Parathyroid adenoma (tissue), 2 donors: ENCODE measurements around the gene IPO7.

ENCODE experiments used
- H2AFZ ChIP-seq: fragments of 300-600 bp; sonication (generic); one replicate; pipeline ENCODE4 v1.7.0; 2017; ENCODE audit warnings: antibody characterized with exemption, mild to moderate bottlenecking
- H3K27ac ChIP-seq: fragments of 300-600 bp; sonication (generic); one replicate; pipeline ENCODE4 v1.7.0; 2017
- H3K27me3 ChIP-seq: fragments of 300-600 bp; sonication (generic); one replicate; pipeline ENCODE4 v1.7.0; 2017; ENCODE audit warnings: low read length; ENCODE audit not compliant: control insufficient read depth, insufficient read depth
- H3K36me3 ChIP-seq: fragments of 300-600 bp; sonication (generic); one replicate; pipeline ENCODE4 v1.7.0; 2017; ENCODE audit warnings: low read length; ENCODE audit not compliant: control insufficient read depth, insufficient read depth
- H3K4me1 ChIP-seq: fragments of 300-600 bp; sonication (generic); one replicate; pipeline ENCODE4 v1.7.0; 2017; ENCODE audit warnings: control low read depth
- H3K4me2 ChIP-seq: fragments of 300-600 bp; sonication (generic); one replicate; pipeline ENCODE4 v1.7.0; 2017; ENCODE audit warnings: low read length
- H3K4me3 ChIP-seq: fragments of 300-600 bp; sonication (generic); one replicate; pipeline ENCODE4 v1.7.0; 2017; ENCODE audit warnings: low read depth, low read length
- H3K79me2 ChIP-seq: fragments of 300-600 bp; sonication (generic); one replicate; pipeline ENCODE4 v1.7.0; 2017; ENCODE audit warnings: control low read depth
- H3K9ac ChIP-seq: fragments of 300-600 bp; sonication (generic); one replicate; pipeline ENCODE4 v1.7.0; 2017; ENCODE audit warnings: mild to moderate bottlenecking
- H3K9me3 ChIP-seq: fragments of 300-600 bp; sonication (generic); one replicate; pipeline ENCODE4 v1.7.0; 2017; ENCODE audit warnings: low read length; ENCODE audit not compliant: control insufficient read depth
- TF ChIP-seq, protein P1 (sequence below): fragments of 300-600 bp; sonication (generic); IDR thresholded peaks from one replicate; pipeline ENCODE4 v1.7.0; 2017; ENCODE audit warnings: antibody characterized with exemption, mild to moderate bottlenecking
- donor health status: primary hyperparathyroidism.

Gene IPO7

DNA sequence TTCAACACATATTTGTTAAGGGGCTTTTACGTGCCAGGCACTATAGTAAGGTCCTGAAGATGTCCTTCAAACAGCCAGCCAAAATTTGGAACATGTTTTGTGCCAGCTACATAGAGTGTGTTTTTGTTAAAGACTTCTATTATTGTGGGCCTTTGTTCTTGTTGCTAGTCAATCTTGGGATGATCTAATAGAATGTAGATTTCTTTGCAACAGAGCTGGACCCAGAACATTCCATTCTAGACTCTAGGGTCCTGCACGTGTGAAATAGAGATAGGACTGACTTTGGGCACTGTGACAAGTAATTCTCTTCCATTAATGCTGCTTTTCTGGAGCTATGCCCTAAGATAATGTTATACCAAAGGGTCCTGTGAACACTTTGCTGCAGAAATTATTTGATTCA lies 16.9 kb upstream of the IPO7 start:
- Histone ChIP-seq H3K27ac (no peak overlapping the region), H3K27me3 (no peaks in the 10 kb centered on the region), H3K4me1 (peaks cover 5% of the 10 kb centered on the region), H3K4me3 (no peak overlapping the region), H3K36me3 (no peaks in the 10 kb centered on the region), H3K79me2 (no peaks in the 10 kb centered on the region), H3K4me2 (no peak overlapping the region), H3K9me3 (no peaks in the 10 kb centered on the region), H2AFZ (no peak overlapping the region), H3K9ac (no peak overlapping the region)
- TF ChIP-seq, protein P1, sequence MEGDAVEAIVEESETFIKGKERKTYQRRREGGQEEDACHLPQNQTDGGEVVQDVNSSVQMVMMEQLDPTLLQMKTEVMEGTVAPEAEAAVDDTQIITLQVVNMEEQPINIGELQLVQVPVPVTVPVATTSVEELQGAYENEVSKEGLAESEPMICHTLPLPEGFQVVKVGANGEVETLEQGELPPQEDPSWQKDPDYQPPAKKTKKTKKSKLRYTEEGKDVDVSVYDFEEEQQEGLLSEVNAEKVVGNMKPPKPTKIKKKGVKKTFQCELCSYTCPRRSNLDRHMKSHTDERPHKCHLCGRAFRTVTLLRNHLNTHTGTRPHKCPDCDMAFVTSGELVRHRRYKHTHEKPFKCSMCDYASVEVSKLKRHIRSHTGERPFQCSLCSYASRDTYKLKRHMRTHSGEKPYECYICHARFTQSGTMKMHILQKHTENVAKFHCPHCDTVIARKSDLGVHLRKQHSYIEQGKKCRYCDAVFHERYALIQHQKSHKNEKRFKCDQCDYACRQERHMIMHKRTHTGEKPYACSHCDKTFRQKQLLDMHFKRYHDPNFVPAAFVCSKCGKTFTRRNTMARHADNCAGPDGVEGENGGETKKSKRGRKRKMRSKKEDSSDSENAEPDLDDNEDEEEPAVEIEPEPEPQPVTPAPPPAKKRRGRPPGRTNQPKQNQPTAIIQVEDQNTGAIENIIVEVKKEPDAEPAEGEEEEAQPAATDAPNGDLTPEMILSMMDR, result no peak

- no peak overlapping the region for H3K27ac ChIP-seq
- no peak overlapping the region for H3K4me3 ChIP-seq
- no peaks in the 10 kb centered on the region for H3K9me3 ChIP-seq
- H3K79me2 ChIP-seq, result no peaks in the 10 kb centered on the region
- no peaks in the 10 kb centered on the region for H3K27me3 ChIP-seq
- H3K9ac ChIP-seq, result no peak overlapping the region
- H3K4me2 ChIP-seq, result no peak overlapping the region
- TF ChIP-seq, protein P1, result no peak
- H2AFZ ChIP-seq, result no peak overlapping the region
- no peaks in the 10 kb centered on the region for H3K36me3 ChIP-seq
- H3K4me1 ChIP-seq, result no peaks in the 10 kb centered on the region
Measured at GRCh38 chr11:9377036-9377435, 7.4 kb upstream of the IPO7 start.

DNA sequence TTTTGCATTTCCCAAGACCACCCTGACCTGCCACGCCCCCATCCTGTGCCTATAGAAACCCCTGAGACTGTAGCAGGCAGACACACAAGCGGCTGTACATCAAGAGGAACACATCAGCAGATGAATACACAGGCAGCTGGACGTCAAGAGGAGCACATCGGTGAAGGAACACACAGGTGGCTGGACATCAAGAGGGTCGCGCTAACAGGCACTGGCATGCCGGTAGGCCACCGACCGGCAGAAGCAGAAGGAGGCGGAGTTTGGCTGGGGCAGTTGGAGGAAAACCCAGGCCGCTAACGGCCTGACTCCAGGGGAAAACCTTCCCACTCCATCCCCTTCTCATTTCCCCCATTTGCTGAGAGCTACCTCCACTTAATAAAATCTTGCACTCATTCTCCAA lies 5.4 kb upstream of the IPO7 start:
- TF ChIP-seq, protein P1, result no peak
- no peak overlapping the region for H2AFZ ChIP-seq
- no peaks in the 10 kb centered on the region for H3K36me3 ChIP-seq
- H3K9ac ChIP-seq, result no peak overlapping the region
- H3K4me2 ChIP-seq, result no peak overlapping the region
- H3K4me3 ChIP-seq, result no peak overlapping the region
- no peaks in the 10 kb centered on the region for H3K79me2 ChIP-seq
- no peak overlapping the region for H3K27ac ChIP-seq
- H3K9me3 ChIP-seq, result no peaks in the 10 kb centered on the region
- no peaks in the 10 kb centered on the region for H3K4me1 ChIP-seq
- H3K27me3 ChIP-seq, result no peaks in the 10 kb centered on the region

DNA sequence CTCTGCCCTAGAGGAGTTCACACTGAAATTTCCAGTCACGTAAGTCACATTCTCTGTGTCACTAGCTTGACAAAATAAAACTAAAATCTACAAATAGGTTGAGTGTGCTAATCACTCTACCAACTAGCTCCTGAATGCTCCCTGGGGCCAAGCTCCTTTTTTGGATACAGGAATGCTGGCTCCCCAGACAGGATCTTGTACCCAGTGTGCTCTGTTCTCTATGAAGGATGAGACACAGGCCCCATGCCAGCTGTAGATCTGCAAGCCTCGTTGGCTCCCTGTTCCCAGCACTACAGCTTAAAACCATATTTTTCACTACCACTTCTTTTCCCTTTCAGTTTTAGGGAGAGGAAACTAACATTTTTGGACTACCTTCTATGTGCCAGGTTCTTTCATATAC lies 3.7 kb upstream of the IPO7 start:
- TF ChIP-seq, protein P1, result no peak
- Histone ChIP-seq H3K36me3 (no peaks in the 10 kb centered on the region), H2AFZ (no peak overlapping the region), H3K4me1 (no peaks in the 10 kb centered on the region), H3K79me2 (no peaks in the 10 kb centered on the region), H3K27ac (no peak overlapping the region), H3K4me3 (no peak overlapping the region), H3K9ac (no peak overlapping the region), H3K27me3 (no peaks in the 10 kb centered on the region), H3K9me3 (no peaks in the 10 kb centered on the region), H3K4me2 (no peak overlapping the region)

- Histone ChIP-seq H3K36me3 (no peaks in the 10 kb centered on the region), H3K27ac (peak overlapping the region; percentile 89), H3K27me3 (no peaks in the 10 kb centered on the region), H3K4me3 (peak overlapping the region; percentile 77), H3K79me2 (peaks cover 21% of the 10 kb centered on the region), H2AFZ (no peak overlapping the region), H3K9ac (no peak overlapping the region), H3K4me2 (peak overlapping the region; percentile 66), H3K9me3 (no peaks in the 10 kb centered on the region), H3K4me1 (no peaks in the 10 kb centered on the region)
- TF ChIP-seq, protein P1, result no peak
Measured at GRCh38 chr11:9385327-9385899, 961 bp downstream of the IPO7 start.
